Measurements from ENCODE around the gene COQ8A. TPM values are rescaled to one million over a fixed set of nuclear protein-coding genes. Genes with fewer than 3 reads are reported as not detected.
"Not testable (repeated sequence)": the region's sequence is repeated elsewhere in the genome, so short reads cannot be mapped to it uniquely, and the experiment has no call there.

Gene COQ8A
- polyA plus RNA-seq, 4 donors: 27.9 to 34.4 (median 32.4) TPM

GRCh38 chr1:226950871-226951270 lies 10.8 kb downstream of the COQ8A start:
- DNase-seq (ENCODE audit: low read depth in 4 of 4, low spot score in 3 of 4): no peak

GRCh38 chr1:226951286-226952117 lies 11.4 kb downstream of the COQ8A start:
- no peak for DNase-seq (ENCODE audit: low read depth in 4 of 4, low spot score in 3 of 4)

- no peak for DNase-seq (ENCODE audit: low read depth in 4 of 4, low spot score in 3 of 4)
These were observed 12.0 kb downstream of the COQ8A start for GRCh38 chr1:226952118-226952441.

- no peak for DNase-seq (ENCODE audit: low read depth in 4 of 4, low spot score in 3 of 4)
These were observed 13.2 kb downstream of the COQ8A start for GRCh38 chr1:226953175-226953800.

GRCh38 chr1:226954337-226954736 lies 14.2 kb downstream of the COQ8A start:
- no peak for DNase-seq (ENCODE audit: low read depth in 4 of 4, low spot score in 3 of 4)

GRCh38 chr1:226954777-226955176 lies 14.7 kb downstream of the COQ8A start:
- DNase-seq (ENCODE audit: low read depth in 4 of 4, low spot score in 3 of 4): no peak

- not testable (repeated sequence) for DNase-seq (ENCODE audit: low read depth in 4 of 4, low spot score in 3 of 4)
These were observed 15.8 kb downstream of the COQ8A start for GRCh38 chr1:226955857-226956256.

- no peak for DNase-seq (ENCODE audit: low read depth in 4 of 4, low spot score in 3 of 4)
These were observed 17.0 kb downstream of the COQ8A start for GRCh38 chr1:226956942-226957713.

- DNase-seq (ENCODE audit: low read depth in 4 of 4, low spot score in 3 of 4): no peak
These were observed 17.6 kb downstream of the COQ8A start for GRCh38 chr1:226957714-226958113.

- no peak for DNase-seq (ENCODE audit: low read depth in 4 of 4, low spot score in 3 of 4)
These were observed 18.2 kb downstream of the COQ8A start for GRCh38 chr1:226958300-226958699.

GRCh38 chr1:226960256-226960655 lies 20.2 kb downstream of the COQ8A start:
- DNase-seq (ENCODE audit: low read depth in 4 of 4, low spot score in 3 of 4): no peak

GRCh38 chr1:226960944-226961765 lies 21.1 kb downstream of the COQ8A start:
- DNase-seq (ENCODE audit: low read depth in 4 of 4, low spot score in 3 of 4): no peak

- no peak for DNase-seq (ENCODE audit: low read depth in 4 of 4, low spot score in 3 of 4)
These were observed 22.6 kb downstream of the COQ8A start for GRCh38 chr1:226962421-226963391.

GRCh38 chr1:226964068-226964425 lies 24.0 kb downstream of the COQ8A start:
- DNase-seq (ENCODE audit: low read depth in 4 of 4, low spot score in 3 of 4): no peak

GRCh38 chr1:226964611-226965486 lies 24.8 kb downstream of the COQ8A start:
- no peak for DNase-seq (ENCODE audit: low read depth in 4 of 4, low spot score in 3 of 4)

- no peak for DNase-seq (ENCODE audit: low read depth in 4 of 4, low spot score in 3 of 4)
These were observed 25.7 kb downstream of the COQ8A start for GRCh38 chr1:226965581-226966440.

GRCh38 chr1:226966683-226967082 lies 26.6 kb downstream of the COQ8A start:
- DNase-seq (ENCODE audit: low read depth in 4 of 4, low spot score in 3 of 4): no peak

- no peak for DNase-seq (ENCODE audit: low read depth in 4 of 4, low spot score in 3 of 4)
These were observed 27.6 kb downstream of the COQ8A start for GRCh38 chr1:226967665-226968064.

Data from right renal pelvis (tissue), 4 donors.